Hematopoietic multipotent progenitor cell treated with erythropoietin and hydrocortisone succinate and interleukin-3 and kit ligand, for 8 days (in vitro differentiated cells): ENCODE data around the gene GGCT.
A peak's percentile ranks its signal among the peaks of the same experiment; 100 is the strongest.

Source experiments
- DNase-seq: peaks from one replicate; pipeline ENCODE4 v3.0.0-alpha.2; 2015

The GGCT gene

GRCh38 chr7:30476459-30477145 lies 28.0 kb downstream of the GGCT start:
- no peak for DNase-seq

- DNase-seq, result no peak
Observed at GRCh38 chr7:30475580-30475979, 29.0 kb downstream of the GGCT start.

- DNase-seq, result no peak
Observed at GRCh38 chr7:30474893-30475292, 29.7 kb downstream of the GGCT start.

- no peak for DNase-seq
Observed at GRCh38 chr7:30474485-30474884, 30.1 kb downstream of the GGCT start.

- DNase-seq, result no peak
Observed at GRCh38 chr7:30473903-30474302, 30.7 kb downstream of the GGCT start.

GRCh38 chr7:30472784-30473775 lies 31.5 kb downstream of the GGCT start:
- no peak for DNase-seq

GRCh38 chr7:30472081-30472783 lies 32.4 kb downstream of the GGCT start:
- DNase-seq, result no peak

GRCh38 chr7:30471205-30471604 lies 33.4 kb downstream of the GGCT start:
- DNase-seq, result no peak

- DNase-seq, result peak; percentile 53
Observed at GRCh38 chr7:30470771-30471170, 33.9 kb downstream of the GGCT start.

- no peak for DNase-seq
Observed at GRCh38 chr7:30470163-30470770, 34.4 kb downstream of the GGCT start.

GRCh38 chr7:30469303-30469702 lies 35.3 kb downstream of the GGCT start:
- no peak for DNase-seq

GRCh38 chr7:30468791-30469190 lies 35.8 kb downstream of the GGCT start:
- DNase-seq, result no peak

GRCh38 chr7:30468041-30468440 lies 36.6 kb downstream of the GGCT start:
- DNase-seq, result no peak

GRCh38 chr7:30467271-30467670 lies 37.4 kb downstream of the GGCT start:
- no peak for DNase-seq

- DNase-seq, result peak; percentile 71
Observed at GRCh38 chr7:30466266-30466665, 38.4 kb downstream of the GGCT start.

GRCh38 chr7:30465811-30466180 lies 38.8 kb downstream of the GGCT start:
- no peak for DNase-seq

GRCh38 chr7:30465046-30465810 lies 39.4 kb downstream of the GGCT start:
- no peak for DNase-seq

- no peak for DNase-seq
Observed at GRCh38 chr7:30464231-30464671, 40.4 kb downstream of the GGCT start.

- DNase-seq, result no peak
Observed at GRCh38 chr7:30463405-30464145, 41.1 kb downstream of the GGCT start.

- DNase-seq, result no peak
Observed at GRCh38 chr7:30462179-30462578, 42.5 kb downstream of the GGCT start.

GRCh38 chr7:30460246-30460633 lies 44.4 kb downstream of the GGCT start:
- DNase-seq, result no peak
